IPS DF 4.7 (cell line): ENCODE results near the gene MLH1.

Experiments used
- DNase-seq: peaks from one replicate; pipeline ENCODE4 v3.0.0-alpha.2; 2013; ENCODE audit warnings: low spot score; ENCODE audit errors: extremely low read depth

MLH1 gene

GRCh38 chr3:37092484-37092883 lies 99.2 kb downstream of the MLH1 start:
- DNase-seq = no peak

DNA sequence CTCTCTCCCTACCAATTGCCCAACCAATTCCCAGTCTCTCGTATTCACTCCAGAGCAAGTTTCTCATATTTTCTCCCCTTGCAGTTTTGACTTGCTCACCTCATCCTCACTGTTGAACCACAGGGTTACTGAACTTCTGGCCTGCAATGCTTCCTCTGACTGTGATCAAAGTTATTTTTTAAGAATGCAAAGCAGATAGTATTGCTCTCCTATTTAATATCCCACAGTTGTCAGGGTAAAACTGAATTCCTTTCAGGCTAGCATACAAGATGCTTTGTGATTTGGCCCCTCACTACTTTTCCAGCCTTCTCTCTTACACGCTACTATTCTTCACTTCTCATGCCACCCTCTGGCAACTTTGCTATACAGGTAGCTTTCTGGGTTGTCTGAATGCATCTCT lies 100.2 kb downstream of the MLH1 start:
- DNase-seq = no peak

DNA sequence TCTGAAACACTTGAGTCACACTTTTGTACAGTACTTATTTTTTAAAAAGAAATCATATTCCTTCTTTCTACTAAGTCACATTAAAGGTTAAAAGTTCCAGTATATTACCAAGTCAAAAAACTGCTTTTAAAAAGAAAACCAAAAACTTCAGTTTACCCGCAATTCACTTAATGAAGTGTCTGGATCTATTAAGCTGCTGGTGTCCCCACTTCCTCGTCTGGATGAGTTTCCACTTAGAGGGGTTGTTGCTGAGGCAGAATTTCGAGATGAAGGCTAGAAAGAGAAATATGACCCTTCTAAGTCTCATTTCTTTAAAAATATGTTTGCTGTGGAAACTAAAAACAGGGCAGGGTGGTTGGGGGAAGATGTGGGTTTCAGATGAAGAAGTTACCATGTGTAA lies 101.3 kb downstream of the MLH1 start:
- DNase-seq = no peak

DNA sequence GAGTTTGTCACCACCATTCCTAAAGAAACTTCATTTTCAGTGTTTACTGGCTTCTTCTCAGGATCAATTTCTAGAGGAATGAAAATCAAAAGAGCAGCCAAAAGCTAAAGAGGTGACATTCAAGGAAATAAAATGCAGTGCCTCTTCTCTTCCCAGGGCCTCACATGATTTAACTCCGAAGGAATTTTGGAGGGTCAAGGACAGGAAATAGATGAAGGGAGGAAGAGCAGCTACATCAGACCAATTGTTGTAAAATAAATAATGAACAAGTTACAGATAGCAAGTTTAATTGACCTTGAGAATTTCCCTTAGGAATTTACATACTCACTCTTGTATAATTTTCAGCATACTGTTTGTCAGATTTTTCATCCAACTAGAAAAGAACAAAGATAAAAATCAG lies 103.0 kb downstream of the MLH1 start:
- peak; percentile 11 for DNase-seq

DNA sequence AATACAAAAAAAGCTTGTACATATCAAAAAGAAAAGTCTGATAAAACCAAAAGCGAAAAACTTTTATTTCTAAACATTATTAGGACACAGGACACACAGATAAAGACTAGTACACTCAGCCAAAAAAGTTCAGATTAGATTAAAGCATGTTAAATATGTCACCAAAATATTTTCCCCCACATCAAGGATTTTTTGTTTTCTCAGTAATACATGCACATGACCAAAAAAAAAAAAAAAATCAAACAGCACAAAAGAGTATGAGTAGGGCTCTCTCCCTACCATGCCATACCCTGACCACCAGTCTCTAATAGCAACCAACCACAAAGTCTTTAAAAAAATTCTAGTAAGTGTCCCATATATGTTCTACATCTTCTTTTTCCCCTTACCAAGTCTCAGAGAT lies 103.7 kb downstream of the MLH1 start:
- no peak for DNase-seq

DNA sequence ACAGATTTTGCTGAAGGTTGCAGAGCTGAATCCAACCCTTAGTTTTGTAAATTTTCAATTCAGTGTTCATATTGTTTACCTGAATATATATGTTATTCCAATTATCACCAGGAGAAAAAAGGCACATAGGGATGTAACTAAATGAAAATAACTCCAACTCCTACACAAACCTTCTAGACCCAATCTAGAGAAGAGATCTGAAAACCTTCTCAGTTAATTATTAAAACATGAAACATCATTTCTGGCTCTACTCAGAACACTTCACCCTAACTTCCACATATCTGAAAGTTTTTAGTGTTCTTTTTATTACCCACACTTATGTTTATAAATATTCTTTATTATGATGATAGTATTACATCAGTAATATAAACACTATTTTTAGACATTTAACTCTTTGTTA lies 104.5 kb downstream of the MLH1 start:
- no peak for DNase-seq

- no peak for DNase-seq
Observed at GRCh38 chr3:37098884-37099283, 105.6 kb downstream of the MLH1 start.

- no peak for DNase-seq
Observed at GRCh38 chr3:37099469-37099868, 106.2 kb downstream of the MLH1 start.

DNA sequence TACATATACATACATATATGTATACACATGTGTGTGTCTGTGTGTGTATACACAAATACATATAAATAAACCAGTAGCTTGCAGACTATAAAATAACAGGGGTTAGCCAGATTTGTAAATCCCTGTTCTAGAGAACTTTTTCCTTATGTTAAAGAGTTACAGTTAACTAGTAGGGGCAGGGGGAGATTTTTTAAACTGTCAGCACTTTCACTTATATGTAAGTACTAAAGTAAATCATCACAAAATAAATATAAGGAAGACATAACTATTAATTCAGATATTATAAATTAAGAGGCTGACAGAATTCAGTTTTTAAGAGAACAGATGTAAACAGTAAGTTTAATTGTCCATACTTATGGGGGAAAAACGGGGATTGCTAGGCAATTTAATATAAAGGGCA lies 107.1 kb downstream of the MLH1 start:
- no peak for DNase-seq
